Progenitor cell of endocrine pancreas (in vitro differentiated cells): ENCODE data around the gene CUL4A. TPM values are rescaled to one million over a fixed set of nuclear protein-coding genes. Genes with fewer than 3 reads are reported as not detected.

Experiments used
- DNase-seq: peaks from one replicate; pipeline ENCODE4 v3.0.0; 2021; ENCODE audit warnings: low spot score; ENCODE audit not compliant: unreplicated experiment
- H3K27ac Mint-ChIP-seq: 2 replicates; pipeline ENCODE4 v1.8.0; 2021; ENCODE audit warnings: mild to moderate bottlenecking, moderate library complexity, mixed read lengths
- H3K27me3 Mint-ChIP-seq: 2 replicates; pipeline ENCODE4 v1.8.0; 2021; ENCODE audit warnings: mixed read lengths
- H3K36me3 Mint-ChIP-seq: 2 replicates; pipeline ENCODE4 v1.8.0; 2022; ENCODE audit warnings: mixed read lengths; ENCODE audit not compliant: insufficient read depth
- H3K4me1 Mint-ChIP-seq: 2 replicates; pipeline ENCODE4 v1.8.0; 2021; ENCODE audit warnings: low read depth, mixed read lengths
- H3K4me3 Mint-ChIP-seq: 2 replicates; pipeline ENCODE4 v1.8.0; 2021; ENCODE audit warnings: low read depth, mild to moderate bottlenecking, moderate library complexity, mixed read lengths
- H3K9me3 Mint-ChIP-seq: 2 replicates; pipeline ENCODE4 v1.8.0; 2021; ENCODE audit warnings: low read depth, mixed read lengths
- total RNA-seq: library from RNA; stranded (reverse); gene quantifications from 2 replicates; pipeline ENCODE4 v1.2.1, GENCODE V29; 2021
- TF ChIP-seq, protein P1 (sequence below): fragments of 200-600 bp; sonication (generic); IDR thresholded peaks from one replicate; pipeline ENCODE4 v1.5.0; 2021; ENCODE audit warnings: antibody characterized with exemption, mild to moderate bottlenecking; ENCODE audit not compliant: unreplicated experiment

CUL4A gene
- total RNA-seq, 1 donor from 2014 or later, result 77.1 TPM

DNA sequence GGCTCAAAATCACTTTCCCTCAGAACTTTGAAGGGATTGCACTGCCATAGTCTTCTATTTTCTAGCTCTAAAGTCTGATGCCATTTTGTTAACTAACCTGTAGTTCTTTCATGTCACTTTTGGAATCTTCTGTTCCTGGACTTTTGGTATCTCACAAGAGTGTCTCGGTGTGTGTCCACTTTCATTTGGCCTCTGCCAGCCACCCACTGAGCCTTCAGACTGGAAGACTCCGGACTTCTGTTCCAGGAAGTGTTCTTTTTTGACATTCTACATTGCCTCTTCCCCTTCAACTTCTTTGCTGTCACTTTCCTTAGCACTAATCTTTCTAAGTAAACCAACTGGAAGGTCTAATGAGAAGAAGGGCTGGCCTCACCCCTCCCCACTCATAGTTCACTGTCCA is 62.6 kb downstream of the CUL4A start:
- H3K36me3 Mint-ChIP-seq, result peaks cover 2% of the 10 kb centered on the region
- DNase-seq, result no peak
- no peaks in the 10 kb centered on the region for H3K9me3 Mint-ChIP-seq
- peaks cover 3% of the 10 kb centered on the region for H3K4me1 Mint-ChIP-seq
- TF ChIP-seq, protein P1, sequence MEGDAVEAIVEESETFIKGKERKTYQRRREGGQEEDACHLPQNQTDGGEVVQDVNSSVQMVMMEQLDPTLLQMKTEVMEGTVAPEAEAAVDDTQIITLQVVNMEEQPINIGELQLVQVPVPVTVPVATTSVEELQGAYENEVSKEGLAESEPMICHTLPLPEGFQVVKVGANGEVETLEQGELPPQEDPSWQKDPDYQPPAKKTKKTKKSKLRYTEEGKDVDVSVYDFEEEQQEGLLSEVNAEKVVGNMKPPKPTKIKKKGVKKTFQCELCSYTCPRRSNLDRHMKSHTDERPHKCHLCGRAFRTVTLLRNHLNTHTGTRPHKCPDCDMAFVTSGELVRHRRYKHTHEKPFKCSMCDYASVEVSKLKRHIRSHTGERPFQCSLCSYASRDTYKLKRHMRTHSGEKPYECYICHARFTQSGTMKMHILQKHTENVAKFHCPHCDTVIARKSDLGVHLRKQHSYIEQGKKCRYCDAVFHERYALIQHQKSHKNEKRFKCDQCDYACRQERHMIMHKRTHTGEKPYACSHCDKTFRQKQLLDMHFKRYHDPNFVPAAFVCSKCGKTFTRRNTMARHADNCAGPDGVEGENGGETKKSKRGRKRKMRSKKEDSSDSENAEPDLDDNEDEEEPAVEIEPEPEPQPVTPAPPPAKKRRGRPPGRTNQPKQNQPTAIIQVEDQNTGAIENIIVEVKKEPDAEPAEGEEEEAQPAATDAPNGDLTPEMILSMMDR, result no peak
- H3K27ac Mint-ChIP-seq, result no peak overlapping the region
- no peak overlapping the region for H3K4me3 Mint-ChIP-seq
- no peaks in the 10 kb centered on the region for H3K27me3 Mint-ChIP-seq

DNA sequence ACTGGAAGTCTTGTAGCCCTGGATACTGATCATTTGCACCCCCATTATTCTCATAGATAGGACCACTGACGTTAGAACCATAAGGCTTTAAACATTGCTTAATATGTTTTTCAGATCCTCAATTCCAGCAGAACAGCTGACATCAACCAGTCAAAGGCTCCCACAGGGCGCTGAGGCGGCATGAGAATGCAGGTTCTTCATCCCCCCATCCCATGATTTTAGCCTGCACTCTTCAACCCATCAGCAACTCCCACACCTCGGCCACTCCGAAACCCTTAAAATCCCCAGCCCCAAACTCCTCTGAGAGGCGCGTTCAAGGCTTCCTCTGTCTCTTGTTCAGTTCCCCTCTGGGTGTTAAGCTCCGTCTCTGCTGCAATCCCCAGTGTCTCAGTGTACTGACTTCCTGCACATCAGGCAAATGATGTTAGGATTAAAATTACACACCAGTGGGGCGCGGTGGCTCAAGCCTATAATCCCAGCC is 63.3 kb downstream of the CUL4A start:
- TF ChIP-seq, protein P1, result no peak
- no peak overlapping the region for H3K27ac Mint-ChIP-seq

DNA sequence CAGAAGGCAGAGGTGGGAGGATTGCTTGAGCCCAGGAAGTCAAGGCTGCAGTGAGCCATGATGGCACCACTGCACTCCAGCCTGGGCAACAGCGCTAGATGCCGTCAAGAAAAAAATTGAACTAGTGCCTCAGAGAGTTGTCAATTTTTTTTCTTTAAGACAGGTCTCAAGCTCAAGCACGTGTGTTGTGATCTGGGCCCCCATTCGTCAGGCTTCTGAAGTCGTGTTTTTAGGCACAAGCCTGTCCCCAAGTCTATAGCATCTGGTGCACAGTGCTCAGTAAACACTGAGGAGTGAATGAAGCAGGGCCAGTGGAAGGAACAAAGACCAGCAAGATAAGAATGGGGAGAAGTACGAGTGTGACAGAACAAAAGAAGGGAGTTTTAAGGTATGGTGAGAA is 63.9 kb downstream of the CUL4A start:
- Mint-ChIP-seq H3K27ac (peak overlapping the region; percentile 38), H3K4me1 (peaks cover 3% of the 10 kb centered on the region), H3K9me3 (no peaks in the 10 kb centered on the region), H3K27me3 (no peaks in the 10 kb centered on the region), H3K4me3 (no peak overlapping the region), H3K36me3 (no peaks in the 10 kb centered on the region)
- DNase-seq, result no peak
- TF ChIP-seq, protein P1, result no peak

More for the DNA sequence above, 63.3 kb downstream of the CUL4A start:
- DNase-seq, result no peak
- Mint-ChIP-seq H3K36me3 (peaks cover 2% of the 10 kb centered on the region), H3K27me3 (no peaks in the 10 kb centered on the region), H3K4me3 (no peak overlapping the region), H3K4me1 (peaks cover 3% of the 10 kb centered on the region), H3K9me3 (no peaks in the 10 kb centered on the region)

DNA sequence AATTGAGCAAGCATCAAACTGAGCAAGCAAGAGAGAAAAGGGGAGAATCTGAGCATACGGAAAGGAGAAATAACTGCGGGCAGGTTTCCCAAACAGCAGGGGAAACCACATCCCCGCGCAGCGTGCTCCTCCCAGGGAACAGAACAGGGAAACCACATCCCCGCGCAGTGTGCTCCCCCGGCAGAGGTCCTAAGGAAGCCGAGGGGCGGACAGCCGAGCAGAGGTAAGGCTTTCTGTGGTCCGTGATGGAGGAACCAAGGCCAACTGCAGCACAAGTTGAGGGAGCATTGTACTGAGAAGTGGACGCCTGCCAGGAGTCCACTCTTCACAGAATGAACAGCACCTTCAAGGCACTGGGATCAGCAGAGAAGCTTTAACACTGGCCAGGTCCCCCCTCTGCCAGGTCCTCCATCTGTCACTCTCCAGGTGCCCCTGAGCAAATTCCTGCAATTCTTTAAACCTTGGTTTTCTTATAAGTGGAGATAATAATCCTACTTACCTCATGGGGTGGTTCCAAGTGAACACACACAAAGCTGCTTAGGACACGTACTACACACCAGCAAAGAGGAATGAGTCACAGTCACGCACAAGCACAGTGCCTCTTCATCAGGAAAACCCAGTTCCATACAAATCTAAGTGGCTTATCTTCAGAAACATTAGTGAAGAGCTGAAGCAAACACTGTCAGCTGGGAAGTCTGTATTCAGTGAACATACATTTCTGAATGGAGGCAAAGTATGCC is 64.6 kb downstream of the CUL4A start:
- Mint-ChIP-seq H3K9me3 (peaks cover 6% of the 10 kb centered on the region), H3K27me3 (no peaks in the 10 kb centered on the region), H3K36me3 (no peaks in the 10 kb centered on the region), H3K27ac (no peak overlapping the region), H3K4me3 (no peak overlapping the region), H3K4me1 (peaks cover 3% of the 10 kb centered on the region)
- TF ChIP-seq, protein P1, result no peak
- no peak for DNase-seq

DNA sequence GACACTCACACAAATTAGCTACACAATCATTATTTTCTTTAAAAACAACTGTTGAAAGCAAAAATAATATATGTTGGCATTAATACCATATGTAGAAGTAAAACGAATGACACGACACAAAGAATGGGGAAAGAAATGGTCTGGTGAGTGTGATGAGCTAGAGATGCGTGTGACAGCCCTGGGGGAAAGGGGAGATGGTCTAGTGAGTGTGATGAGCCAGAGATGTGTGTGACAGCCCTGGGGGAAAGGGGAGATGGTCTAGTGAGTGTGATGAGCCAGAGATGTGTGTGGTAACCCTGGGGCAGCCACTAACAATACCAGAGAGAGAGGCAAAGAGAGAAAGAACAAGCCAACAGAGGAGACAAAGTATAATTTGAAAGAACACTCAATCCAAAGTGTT is 65.3 kb downstream of the CUL4A start:
- TF ChIP-seq, protein P1, result no peak
- no peak overlapping the region for H3K4me3 Mint-ChIP-seq
- peaks cover 6% of the 10 kb centered on the region for H3K9me3 Mint-ChIP-seq
- no peaks in the 10 kb centered on the region for H3K27me3 Mint-ChIP-seq
- H3K27ac Mint-ChIP-seq, result no peak overlapping the region
- no peaks in the 10 kb centered on the region for H3K36me3 Mint-ChIP-seq
- H3K4me1 Mint-ChIP-seq, result peaks cover 3% of the 10 kb centered on the region
- DNase-seq, result no peak
